Bronchial epithelial cell (primary cell): ENCODE measurements around the gene TRPV3. TPM values are rescaled to one million over a fixed set of nuclear protein-coding genes. Genes with fewer than 3 reads are reported as not detected.

Experiments used
- DNase-seq: peaks from one replicate; pipeline ENCODE4 v3.0.0-alpha.2; 2010; ENCODE audit warnings: low read depth
- FAIRE-seq: peaks from 2 replicates; lab custom pipeline; 2011; peaks lifted over from hg19 to GRCh38; lab: Jason Lieb, UNC
- H3K27me3 ChIP-seq: 2 replicates; pipeline ENCODE4 v1.5.1; 2011; ENCODE audit warnings: low read length; ENCODE audit not compliant: control insufficient read depth, insufficient read depth
- H3K36me3 ChIP-seq: 2 replicates; pipeline ENCODE4 v1.5.1; 2011; ENCODE audit warnings: low read length; ENCODE audit not compliant: control insufficient read depth, insufficient read depth
- H3K4me3 ChIP-seq: 2 replicates; pipeline ENCODE4 v1.5.1; 2011; ENCODE audit warnings: mild to moderate bottlenecking, low read depth, low read length, control low read depth
- CTCF ChIP-seq: IDR thresholded peaks from 2 replicates; pipeline ENCODE4 v1.5.1; 2011; ENCODE audit warnings: mild to moderate bottlenecking, moderate library complexity, low read length, control low read depth, inconsistent platforms; ENCODE audit not compliant: insufficient read depth, severe bottlenecking
- total RNA-seq: library from RNA; depleted of rRNA; stranded (reverse); fragments of >200 nt; gene quantifications from 2 replicates; pipeline ENCODE4 v1.2.1, GENCODE V29; 2014

TRPV3 gene
- total RNA-seq, 1 donor from 2014 or later: 0.79 TPM

GRCh38 chr17:3511852-3512504 lies 45.6 kb downstream of the TRPV3 start:
- no peak overlapping the region for H3K4me3 ChIP-seq
- no peaks in the 10 kb centered on the region for H3K27me3 ChIP-seq
- FAIRE-seq (no peak), DNase-seq (no peak)
- no peak for TF ChIP-seq CTCF
- H3K36me3 ChIP-seq: no peaks in the 10 kb centered on the region

- DNase-seq (no peak), FAIRE-seq (no peak)
- H3K27me3 ChIP-seq: no peaks in the 10 kb centered on the region
- no peaks in the 10 kb centered on the region for H3K36me3 ChIP-seq
- no peak overlapping the region for H3K4me3 ChIP-seq
- no peak for TF ChIP-seq CTCF
Observed at GRCh38 chr17:3510090-3510489, 47.5 kb downstream of the TRPV3 start.

GRCh38 chr17:3507869-3508268 lies 49.7 kb downstream of the TRPV3 start:
- H3K27me3 ChIP-seq: no peaks in the 10 kb centered on the region
- no peak for FAIRE-seq

GRCh38 chr17:3507071-3507470 lies 50.5 kb downstream of the TRPV3 start:
- TF ChIP-seq CTCF: no peak
- H3K27me3 ChIP-seq: no peaks in the 10 kb centered on the region
- H3K4me3 ChIP-seq: no peak overlapping the region
- H3K36me3 ChIP-seq: no peaks in the 10 kb centered on the region
- FAIRE-seq (no peak), DNase-seq (no peak)

More at GRCh38 chr17:3507869-3508268, 49.7 kb downstream of the TRPV3 start:
- Histone ChIP-seq H3K36me3 (no peaks in the 10 kb centered on the region), H3K4me3 (no peak overlapping the region)
- no peak for DNase-seq
- no peak for TF ChIP-seq CTCF

GRCh38 chr17:3506054-3506453 lies 51.6 kb downstream of the TRPV3 start:
- DNase-seq (no peak), FAIRE-seq (no peak)
- no peak for TF ChIP-seq CTCF
- Histone ChIP-seq H3K27me3 (no peaks in the 10 kb centered on the region), H3K36me3 (no peaks in the 10 kb centered on the region), H3K4me3 (no peak overlapping the region)

- no peak for TF ChIP-seq CTCF
- Histone ChIP-seq H3K4me3 (no peak overlapping the region), H3K36me3 (no peaks in the 10 kb centered on the region), H3K27me3 (no peaks in the 10 kb centered on the region)
- DNase-seq: no peak
- FAIRE-seq: no peak
Observed at GRCh38 chr17:3505008-3505407, 52.6 kb downstream of the TRPV3 start.
